ENCODE measurements around the gene AASDH.

Gene AASDH

DNA sequence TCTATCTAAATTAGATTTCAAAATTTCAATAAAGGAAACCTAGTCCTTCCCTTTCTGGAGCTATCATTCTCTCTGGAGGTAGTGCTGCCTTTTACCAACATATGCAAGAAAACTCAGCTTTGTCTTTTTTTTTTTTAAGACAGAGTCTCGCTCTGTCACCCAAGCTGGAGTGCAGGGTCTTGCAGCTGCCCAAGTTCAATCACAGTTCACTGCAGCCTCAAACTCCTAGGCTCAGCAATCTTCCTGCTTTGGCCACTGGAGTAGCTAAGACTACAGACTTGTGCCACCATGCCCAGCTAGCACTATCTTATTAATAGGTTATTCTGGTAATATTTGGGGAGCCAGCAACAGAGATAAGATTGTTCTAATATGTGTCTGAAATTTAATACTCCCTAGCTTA is 12.3 kb downstream of the AASDH start:
- H3K4me2 ChIP-seq (ENCODE audit: low read depth, low read length, poor library complexity, severe bottlenecking): no peak overlapping the region
- no peaks in the 10 kb centered on the region for H3K9me3 ChIP-seq (ENCODE audit: insufficient read depth, low read length)
- no peaks in the 10 kb centered on the region for H4K20me1 ChIP-seq (ENCODE audit: low read depth, low read length)
- no peaks in the 10 kb centered on the region for H3K79me2 ChIP-seq (ENCODE audit: insufficient read depth, low read length)
- H3K36me3 ChIP-seq (ENCODE audit: low read length): no peaks in the 10 kb centered on the region
- H3K27me3 ChIP-seq (ENCODE audit: low read length): no peaks in the 10 kb centered on the region
- H2AFZ ChIP-seq (ENCODE audit: low read depth, low read length, severe bottlenecking): no peak overlapping the region
- no peak overlapping the region for H3K9ac ChIP-seq (ENCODE audit: low read length)
- no peak overlapping the region for H3K27ac ChIP-seq (ENCODE audit: low read depth, low read length)
- TF ChIP-seq, protein P1, sequence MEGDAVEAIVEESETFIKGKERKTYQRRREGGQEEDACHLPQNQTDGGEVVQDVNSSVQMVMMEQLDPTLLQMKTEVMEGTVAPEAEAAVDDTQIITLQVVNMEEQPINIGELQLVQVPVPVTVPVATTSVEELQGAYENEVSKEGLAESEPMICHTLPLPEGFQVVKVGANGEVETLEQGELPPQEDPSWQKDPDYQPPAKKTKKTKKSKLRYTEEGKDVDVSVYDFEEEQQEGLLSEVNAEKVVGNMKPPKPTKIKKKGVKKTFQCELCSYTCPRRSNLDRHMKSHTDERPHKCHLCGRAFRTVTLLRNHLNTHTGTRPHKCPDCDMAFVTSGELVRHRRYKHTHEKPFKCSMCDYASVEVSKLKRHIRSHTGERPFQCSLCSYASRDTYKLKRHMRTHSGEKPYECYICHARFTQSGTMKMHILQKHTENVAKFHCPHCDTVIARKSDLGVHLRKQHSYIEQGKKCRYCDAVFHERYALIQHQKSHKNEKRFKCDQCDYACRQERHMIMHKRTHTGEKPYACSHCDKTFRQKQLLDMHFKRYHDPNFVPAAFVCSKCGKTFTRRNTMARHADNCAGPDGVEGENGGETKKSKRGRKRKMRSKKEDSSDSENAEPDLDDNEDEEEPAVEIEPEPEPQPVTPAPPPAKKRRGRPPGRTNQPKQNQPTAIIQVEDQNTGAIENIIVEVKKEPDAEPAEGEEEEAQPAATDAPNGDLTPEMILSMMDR (IDR thresholded peaks at IDR 0.05; ENCODE audit: insufficient read depth, low read length, poor library complexity, severe bottlenecking): no peak
- TF ChIP-seq EZH2phosphoT487 (conservative IDR thresholded peaks at IDR 0.05; ENCODE audit: low read length): no peak
- no peak overlapping the region for H3K4me3 ChIP-seq (ENCODE audit: insufficient read depth, low read length, poor library complexity, severe bottlenecking)
- H3F3A ChIP-seq (ENCODE audit: insufficient read depth): no peaks in the 10 kb centered on the region
- no peaks in the 10 kb centered on the region for H3K9me2 ChIP-seq (replicated peaks; ENCODE audit: insufficient read depth, low read length)

DNA sequence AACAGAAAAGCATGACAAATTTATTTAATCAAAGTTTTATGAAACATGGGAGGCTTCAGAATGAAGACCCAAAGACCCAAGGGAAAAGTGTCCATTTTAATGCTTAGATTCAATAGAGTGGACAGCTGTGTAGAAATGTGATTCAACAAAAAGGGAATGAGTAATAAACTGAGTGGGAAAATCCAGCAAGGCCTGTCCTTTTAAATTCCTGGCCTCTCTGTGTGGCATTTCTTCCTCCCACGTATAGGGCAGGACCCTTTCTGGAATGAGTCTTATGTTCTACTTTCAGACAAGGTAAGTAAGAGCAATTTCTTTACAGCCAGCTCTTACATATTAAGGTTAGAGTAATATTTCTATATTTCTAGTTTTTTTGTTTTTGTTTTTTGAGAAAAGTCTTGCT is 14.5 kb downstream of the AASDH start:
- H3K9me2 ChIP-seq (replicated peaks; ENCODE audit: insufficient read depth, low read length): no peaks in the 10 kb centered on the region
- H3K27ac ChIP-seq (ENCODE audit: low read depth, low read length): no peak overlapping the region
- H3K4me2 ChIP-seq (ENCODE audit: low read depth, low read length, poor library complexity, severe bottlenecking): no peak overlapping the region
- no peaks in the 10 kb centered on the region for H3K79me2 ChIP-seq (ENCODE audit: insufficient read depth, low read length)
- no peak overlapping the region for H3K4me3 ChIP-seq (ENCODE audit: insufficient read depth, low read length, poor library complexity, severe bottlenecking)
- H4K20me1 ChIP-seq (ENCODE audit: low read depth, low read length): no peaks in the 10 kb centered on the region
- TF ChIP-seq, protein P1 (IDR thresholded peaks at IDR 0.05; ENCODE audit: insufficient read depth, low read length, poor library complexity, severe bottlenecking): no peak
- no peak for TF ChIP-seq EZH2phosphoT487 (conservative IDR thresholded peaks at IDR 0.05; ENCODE audit: low read length)
- no peaks in the 10 kb centered on the region for H3K27me3 ChIP-seq (ENCODE audit: low read length)
- no peaks in the 10 kb centered on the region for H3F3A ChIP-seq (ENCODE audit: insufficient read depth)
- no peaks in the 10 kb centered on the region for H3K36me3 ChIP-seq (ENCODE audit: low read length)
- no peak overlapping the region for H2AFZ ChIP-seq (ENCODE audit: low read depth, low read length, severe bottlenecking)
- no peak overlapping the region for H3K9ac ChIP-seq (ENCODE audit: low read length)
- no peaks in the 10 kb centered on the region for H3K9me3 ChIP-seq (ENCODE audit: insufficient read depth, low read length)

DNA sequence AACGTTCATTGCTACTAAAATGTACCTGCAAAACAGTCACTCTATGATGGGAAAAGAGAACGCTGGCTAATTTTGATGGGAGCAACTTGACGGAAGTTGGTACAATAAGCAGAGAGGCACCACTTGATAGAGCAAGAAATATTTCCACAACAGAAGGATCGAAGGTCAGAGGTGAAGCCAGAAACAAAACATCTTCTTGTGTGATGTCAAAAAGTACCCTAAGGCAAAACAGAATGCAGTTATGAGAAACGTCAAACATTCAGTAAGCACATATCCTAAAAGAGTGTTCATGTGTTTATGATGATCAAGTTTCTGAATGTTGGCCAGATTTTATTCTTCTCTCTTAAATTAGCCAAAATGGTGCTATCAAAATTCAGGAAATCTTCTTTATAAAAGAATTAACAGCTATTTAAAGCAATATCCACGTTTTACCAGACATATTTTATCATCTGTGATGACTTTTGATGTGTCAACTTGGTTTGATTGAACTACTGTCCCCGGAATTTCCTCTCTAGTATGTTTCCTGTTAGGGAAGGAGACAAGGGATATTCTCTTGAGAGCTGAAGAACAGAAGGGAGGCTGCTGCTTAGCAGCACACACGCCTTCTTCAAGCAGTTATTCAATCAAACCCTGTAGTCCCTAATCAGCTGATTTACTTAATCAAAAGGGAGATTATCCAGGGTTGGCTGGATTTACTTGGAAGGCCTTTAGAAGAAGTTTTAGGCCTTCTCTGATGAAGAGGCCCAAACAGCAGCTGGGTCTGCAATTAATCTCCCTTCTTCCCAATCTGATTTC is 15.7 kb downstream of the AASDH start:
- TF ChIP-seq, protein P1 (IDR thresholded peaks at IDR 0.05; ENCODE audit: insufficient read depth, low read length, poor library complexity, severe bottlenecking): no peak
- TF ChIP-seq EZH2phosphoT487 (conservative IDR thresholded peaks at IDR 0.05; ENCODE audit: low read length): no peak
- no peak overlapping the region for H3K9ac ChIP-seq (ENCODE audit: low read length)
- H2AFZ ChIP-seq (ENCODE audit: low read depth, low read length, severe bottlenecking): no peak overlapping the region
- H3K27ac ChIP-seq (ENCODE audit: low read depth, low read length): no peak overlapping the region
- no peaks in the 10 kb centered on the region for H3K9me3 ChIP-seq (ENCODE audit: insufficient read depth, low read length)
- H3K4me2 ChIP-seq (ENCODE audit: low read depth, low read length, poor library complexity, severe bottlenecking): no peak overlapping the region
- no peak overlapping the region for H3K4me3 ChIP-seq (ENCODE audit: insufficient read depth, low read length, poor library complexity, severe bottlenecking)
- H3K9me2 ChIP-seq (replicated peaks; ENCODE audit: insufficient read depth, low read length): no peaks in the 10 kb centered on the region
- H3F3A ChIP-seq (ENCODE audit: insufficient read depth): no peaks in the 10 kb centered on the region
- H4K20me1 ChIP-seq (ENCODE audit: low read depth, low read length): no peaks in the 10 kb centered on the region
- no peaks in the 10 kb centered on the region for H3K36me3 ChIP-seq (ENCODE audit: low read length)
- H3K27me3 ChIP-seq (ENCODE audit: low read length): no peaks in the 10 kb centered on the region
- no peaks in the 10 kb centered on the region for H3K79me2 ChIP-seq (ENCODE audit: insufficient read depth, low read length)
